SK-N-SH treated with all-trans-retinoic acid at 6 μM for 48 hours (cell line): ENCODE results near the gene PCGF5.
"Not testable (repeated sequence)": the region's sequence is repeated elsewhere in the genome, so short reads cannot be mapped to it uniquely, and the experiment has no call there.

Experiments used
- ARNTL ChIP-seq: fragments of 450-650 bp; formaldehyde crosslinking; IDR thresholded peaks from 2 replicates; pipeline ENCODE4 v1.5.0; 2020; ENCODE audit warnings: low read depth, mild to moderate bottlenecking, moderate library complexity, borderline replicate concordance
- ESRRG ChIP-seq: fragments of 250-450 bp; sonication (Bioruptor Pico); IDR thresholded peaks from 2 replicates; pipeline ENCODE4 v1.6.1; 2021; ENCODE audit warnings: mild to moderate bottlenecking
- GLIS3 ChIP-seq: fragments of 250-450 bp; sonication (Bioruptor Pico); IDR thresholded peaks from 2 replicates; pipeline ENCODE4 v1.5.0; 2020; ENCODE audit warnings: mild to moderate bottlenecking, moderate library complexity
- PATZ1 ChIP-seq: fragments of 250-450 bp; sonication (Bioruptor Pico); IDR thresholded peaks from 2 replicates; pipeline ENCODE4 v1.8.0; 2020; ENCODE audit warnings: mild to moderate bottlenecking, moderate library complexity, borderline replicate concordance
- RARB ChIP-seq: fragments of 250-450 bp; sonication (Bioruptor Pico); IDR thresholded peaks from 2 replicates; pipeline ENCODE4 v1.8.0; 2021; ENCODE audit warnings: mild to moderate bottlenecking, moderate library complexity
- SNAI2 ChIP-seq: fragments of 250-450 bp; sonication (Bioruptor Pico); IDR thresholded peaks from 2 replicates; pipeline ENCODE4 v1.5.0; 2020; ENCODE audit warnings: mild to moderate bottlenecking, moderate library complexity
- ZFP30 ChIP-seq: fragments of 450-650 bp; formaldehyde crosslinking; IDR thresholded peaks from 2 replicates; pipeline ENCODE4 v1.5.0; 2022; ENCODE audit warnings: mild to moderate bottlenecking, moderate library complexity
- ZNF565 ChIP-seq: fragments of 450-650 bp; formaldehyde crosslinking; conservative IDR thresholded peaks from 2 replicates; pipeline ENCODE4 v1.5.0; 2020; ENCODE audit warnings: low read depth, mild to moderate bottlenecking, moderate library complexity

GRCh38 chr10:91188010-91188409 lies 32.5 kb upstream of the PCGF5 start:
- not testable (repeated sequence) for TF ChIP-seq ZNF565; GLIS3; ZFP30 (CRISPR knock-in tag); ARNTL (CRISPR knock-in tag); SNAI2 (CRISPR knock-in tag); RARB (CRISPR knock-in tag); ESRRG; PATZ1 (CRISPR knock-in tag)
